ENCODE data around the gene NKAP.
A peak's percentile ranks its signal among the peaks of the same experiment; 100 is the strongest.
"Not testable (repeated sequence)": the region's sequence is repeated elsewhere in the genome, so short reads cannot be mapped to it uniquely, and the experiment has no call there.

NKAP gene

GRCh38 chrX:119942173-119942819, 1.3 kb downstream of the NKAP start:
- no peak for DNase-seq (ENCODE audit: low read depth, low spot score)
- CTCF ChIA-PET: interaction anchor here (1.6 kb wide), 1 partner anchor 19 kb away, joined by 3 read pairs; no protein-coding TSS in a partner anchor
- POLR2A ChIA-PET: no interaction called here
- peak overlapping the region; percentile 70 for H3K4me3 ChIP-seq (ENCODE audit: low read depth, low read length)
- no peak for TF ChIP-seq CTCF (IDR thresholded peaks at IDR 0.05; ENCODE audit: insufficient read depth, low read length, missing control alignments)

GRCh38 chrX:119941336-119941735, 2.2 kb downstream of the NKAP start:
- no peak for TF ChIP-seq CTCF (IDR thresholded peaks at IDR 0.05; ENCODE audit: insufficient read depth, low read length, missing control alignments)
- H3K4me3 ChIP-seq (ENCODE audit: low read depth, low read length): no peak overlapping the region
- POLR2A ChIA-PET: no interaction called here
- no peak for DNase-seq (ENCODE audit: low read depth, low spot score)
- CTCF ChIA-PET: no interaction called here

GRCh38 chrX:119935215-119935874, 8.2 kb downstream of the NKAP start:
- H3K4me3 ChIP-seq (ENCODE audit: low read depth, low read length): no peak overlapping the region
- TF ChIP-seq CTCF (IDR thresholded peaks at IDR 0.05; ENCODE audit: insufficient read depth, low read length, missing control alignments): no peak
- POLR2A ChIA-PET: no interaction called here
- DNase-seq (ENCODE audit: low read depth, low spot score): no peak
- CTCF ChIA-PET: no interaction called here

GRCh38 chrX:119922391-119922790, 21.2 kb downstream of the NKAP start:
- CTCF ChIA-PET; DNase-seq (ENCODE audit: low read depth, low spot score); POLR2A ChIA-PET; H3K4me3 ChIP-seq (ENCODE audit: low read depth, low read length): not testable (repeated sequence)

GRCh38 chrX:119919835-119920585, 23.5 kb downstream of the NKAP start:
- H3K4me3 ChIP-seq (ENCODE audit: low read depth, low read length): no peak overlapping the region
- POLR2A ChIA-PET: no interaction called here
- no peak for DNase-seq (ENCODE audit: low read depth, low spot score)
- TF ChIP-seq CTCF (IDR thresholded peaks at IDR 0.05; ENCODE audit: insufficient read depth, low read length, missing control alignments): no peak
- CTCF ChIA-PET: interaction anchor here (1.4 kb wide), 1 partner anchor 9 kb away, joined by 3 read pairs; no protein-coding TSS in a partner anchor

- no peak for TF ChIP-seq CTCF (IDR thresholded peaks at IDR 0.05; ENCODE audit: insufficient read depth, low read length, missing control alignments)
- CTCF ChIA-PET: interaction anchor here (1.0 kb wide), 1 partner anchor 11 kb away, joined by 3 read pairs; no protein-coding TSS in a partner anchor
- no peak for DNase-seq (ENCODE audit: low read depth, low spot score)
- POLR2A ChIA-PET: no interaction called here
- no peak overlapping the region for H3K4me3 ChIP-seq (ENCODE audit: low read depth, low read length)
Measured at GRCh38 chrX:119917877-119918276, 25.7 kb downstream of the NKAP start.
